Measurements from ENCODE around the gene PLOD1. TPM values are rescaled to one million over a fixed set of nuclear protein-coding genes. Genes with fewer than 3 reads are reported as not detected.

The PLOD1 gene
- total RNA-seq, 1 experiment from 2014 or later = 46.9 TPM

DNA sequence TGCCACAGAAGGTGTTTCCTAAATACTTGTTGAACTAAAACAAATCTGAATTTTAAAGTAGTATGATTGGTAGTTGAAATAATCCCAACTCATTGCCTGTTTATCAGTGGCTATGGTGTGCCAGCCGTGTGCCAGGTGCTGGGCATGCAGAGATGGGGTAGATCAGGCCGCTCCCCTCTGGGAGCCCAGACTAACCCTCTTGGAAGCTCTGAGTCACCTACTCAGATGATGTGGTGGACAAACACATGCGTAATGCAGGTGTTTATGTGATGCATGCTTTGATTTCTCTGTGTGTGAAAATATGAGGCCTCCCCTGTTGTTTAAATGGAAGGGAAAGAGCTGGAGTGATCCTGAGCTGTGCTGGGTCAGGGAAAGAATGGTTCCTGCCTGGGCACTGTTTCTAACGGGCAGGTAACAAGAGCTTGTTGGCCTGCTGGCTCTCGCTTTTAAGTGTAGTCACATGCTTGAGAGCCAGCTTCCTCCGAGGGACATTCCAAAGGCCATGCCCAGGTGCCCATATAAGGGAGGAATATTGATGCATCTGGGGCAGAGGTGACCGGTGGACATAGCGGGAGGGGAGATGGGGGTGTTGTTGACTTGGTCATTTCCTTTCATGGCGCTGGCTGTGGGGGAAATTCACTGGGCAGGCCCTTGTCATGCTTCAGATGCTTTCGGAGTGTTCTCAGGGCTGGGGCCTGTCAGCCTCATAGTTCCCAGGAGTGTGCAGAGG is 56.0 kb downstream of the PLOD1 start (continued):
- TF ChIP-seq ZNF423 (CRISPR knock-in tag; IDR thresholded peaks at IDR 0.05) (no peak), TP53 (CRISPR knock-in tag; IDR thresholded peaks at IDR 0.05) (no peak), IRF2 (CRISPR knock-in tag; IDR thresholded peaks at IDR 0.05; ENCODE audit: borderline replicate concordance, low read depth) (no peak)
- TF ChIP-seq, protein P1, sequence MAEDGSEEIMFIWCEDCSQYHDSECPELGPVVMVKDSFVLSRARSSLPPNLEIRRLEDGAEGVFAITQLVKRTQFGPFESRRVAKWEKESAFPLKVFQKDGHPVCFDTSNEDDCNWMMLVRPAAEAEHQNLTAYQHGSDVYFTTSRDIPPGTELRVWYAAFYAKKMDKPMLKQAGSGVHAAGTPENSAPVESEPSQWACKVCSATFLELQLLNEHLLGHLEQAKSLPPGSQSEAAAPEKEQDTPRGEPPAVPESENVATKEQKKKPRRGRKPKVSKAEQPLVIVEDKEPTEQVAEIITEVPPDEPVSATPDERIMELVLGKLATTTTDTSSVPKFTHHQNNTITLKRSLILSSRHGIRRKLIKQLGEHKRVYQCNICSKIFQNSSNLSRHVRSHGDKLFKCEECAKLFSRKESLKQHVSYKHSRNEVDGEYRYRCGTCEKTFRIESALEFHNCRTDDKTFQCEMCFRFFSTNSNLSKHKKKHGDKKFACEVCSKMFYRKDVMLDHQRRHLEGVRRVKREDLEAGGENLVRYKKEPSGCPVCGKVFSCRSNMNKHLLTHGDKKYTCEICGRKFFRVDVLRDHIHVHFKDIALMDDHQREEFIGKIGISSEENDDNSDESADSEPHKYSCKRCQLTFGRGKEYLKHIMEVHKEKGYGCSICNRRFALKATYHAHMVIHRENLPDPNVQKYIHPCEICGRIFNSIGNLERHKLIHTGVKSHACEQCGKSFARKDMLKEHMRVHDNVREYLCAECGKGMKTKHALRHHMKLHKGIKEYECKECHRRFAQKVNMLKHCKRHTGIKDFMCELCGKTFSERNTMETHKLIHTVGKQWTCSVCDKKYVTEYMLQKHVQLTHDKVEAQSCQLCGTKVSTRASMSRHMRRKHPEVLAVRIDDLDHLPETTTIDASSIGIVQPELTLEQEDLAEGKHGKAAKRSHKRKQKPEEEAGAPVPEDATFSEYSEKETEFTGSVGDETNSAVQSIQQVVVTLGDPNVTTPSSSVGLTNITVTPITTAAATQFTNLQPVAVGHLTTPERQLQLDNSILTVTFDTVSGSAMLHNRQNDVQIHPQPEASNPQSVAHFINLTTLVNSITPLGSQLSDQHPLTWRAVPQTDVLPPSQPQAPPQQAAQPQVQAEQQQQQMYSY (CRISPR knock-in tag; IDR thresholded peaks at IDR 0.05) = no peak
- TF ChIP-seq, protein P2, sequence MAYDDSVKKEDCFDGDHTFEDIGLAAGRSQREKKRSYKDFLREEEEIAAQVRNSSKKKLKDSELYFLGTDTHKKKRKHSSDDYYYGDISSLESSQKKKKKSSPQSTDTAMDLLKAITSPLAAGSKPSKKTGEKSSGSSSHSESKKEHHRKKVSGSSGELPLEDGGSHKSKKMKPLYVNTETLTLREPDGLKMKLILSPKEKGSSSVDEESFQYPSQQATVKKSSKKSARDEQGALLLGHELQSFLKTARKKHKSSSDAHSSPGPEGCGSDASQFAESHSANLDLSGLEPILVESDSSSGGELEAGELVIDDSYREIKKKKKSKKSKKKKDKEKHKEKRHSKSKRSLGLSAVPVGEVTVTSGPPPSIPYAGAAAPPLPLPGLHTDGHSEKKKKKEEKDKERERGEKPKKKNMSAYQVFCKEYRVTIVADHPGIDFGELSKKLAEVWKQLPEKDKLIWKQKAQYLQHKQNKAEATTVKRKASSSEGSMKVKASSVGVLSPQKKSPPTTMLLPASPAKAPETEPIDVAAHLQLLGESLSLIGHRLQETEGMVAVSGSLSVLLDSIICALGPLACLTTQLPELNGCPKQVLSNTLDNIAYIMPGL (CRISPR knock-in tag; IDR thresholded peaks at IDR 0.05) = no peak
- TF ChIP-seq, protein P3, sequence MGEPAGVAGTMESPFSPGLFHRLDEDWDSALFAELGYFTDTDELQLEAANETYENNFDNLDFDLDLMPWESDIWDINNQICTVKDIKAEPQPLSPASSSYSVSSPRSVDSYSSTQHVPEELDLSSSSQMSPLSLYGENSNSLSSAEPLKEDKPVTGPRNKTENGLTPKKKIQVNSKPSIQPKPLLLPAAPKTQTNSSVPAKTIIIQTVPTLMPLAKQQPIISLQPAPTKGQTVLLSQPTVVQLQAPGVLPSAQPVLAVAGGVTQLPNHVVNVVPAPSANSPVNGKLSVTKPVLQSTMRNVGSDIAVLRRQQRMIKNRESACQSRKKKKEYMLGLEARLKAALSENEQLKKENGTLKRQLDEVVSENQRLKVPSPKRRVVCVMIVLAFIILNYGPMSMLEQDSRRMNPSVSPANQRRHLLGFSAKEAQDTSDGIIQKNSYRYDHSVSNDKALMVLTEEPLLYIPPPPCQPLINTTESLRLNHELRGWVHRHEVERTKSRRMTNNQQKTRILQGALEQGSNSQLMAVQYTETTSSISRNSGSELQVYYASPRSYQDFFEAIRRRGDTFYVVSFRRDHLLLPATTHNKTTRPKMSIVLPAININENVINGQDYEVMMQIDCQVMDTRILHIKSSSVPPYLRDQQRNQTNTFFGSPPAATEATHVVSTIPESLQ (CRISPR knock-in tag; IDR thresholded peaks at IDR 0.05) = no peak

DNA sequence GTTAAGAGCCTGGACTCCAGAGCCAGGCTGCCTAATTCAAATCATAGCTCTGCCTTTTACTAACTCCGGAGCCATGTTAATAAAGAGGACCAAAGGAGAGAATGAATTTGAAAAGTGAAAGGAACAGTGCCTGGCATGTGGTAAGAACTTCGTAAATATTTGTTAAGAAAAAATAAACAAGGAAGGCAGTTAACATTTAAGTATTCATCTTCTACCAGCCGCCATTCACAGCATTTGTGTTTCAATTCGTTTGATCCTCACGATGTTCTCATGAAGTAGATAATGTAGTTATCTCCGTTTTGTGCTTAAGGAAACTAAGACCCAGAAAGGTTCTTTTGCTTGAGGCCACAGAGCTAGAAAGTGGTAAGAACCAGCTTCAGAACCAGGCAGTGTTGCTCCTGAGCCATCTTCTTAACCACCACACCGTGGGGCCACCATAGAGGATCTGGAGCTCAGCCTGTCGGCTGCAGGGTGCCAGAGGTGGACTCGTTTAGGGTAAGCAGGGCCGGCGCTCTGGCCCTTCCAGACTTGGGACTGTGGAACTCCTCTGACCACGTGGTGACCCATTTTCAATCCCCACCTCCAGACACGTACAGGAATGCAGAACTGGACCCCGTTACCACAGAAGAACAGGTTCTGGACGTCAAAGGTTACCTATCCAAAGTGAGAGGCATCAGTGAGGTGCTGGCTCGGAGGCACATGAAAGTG is 57.6 kb downstream of the PLOD1 start:
- Mint-ChIP-seq H3K36me3 (peaks cover 68% of the 10 kb centered on the region), H3K4me1 (no peaks in the 10 kb centered on the region), H3K4me3 (no peak overlapping the region), H3K9me3 (no peaks in the 10 kb centered on the region; the same call in 1 of the 2 replicates), H3K27ac (no peak overlapping the region), H3K27me3 (ENCODE audit: low read depth) (no peaks in the 10 kb centered on the region)
- POLR2A ChIA-PET = interaction anchor here (0.6 to 0.7 kb wide), 2 partner anchors 12 to 82 kb away, joined by 4 to 6 read pairs; no protein-coding TSS in a partner anchor
- TF ChIP-seq ZNF263 (CRISPR knock-in tag; IDR thresholded peaks at IDR 0.05; ENCODE audit: low read depth) = no peak
- TF ChIP-seq, protein P4, sequence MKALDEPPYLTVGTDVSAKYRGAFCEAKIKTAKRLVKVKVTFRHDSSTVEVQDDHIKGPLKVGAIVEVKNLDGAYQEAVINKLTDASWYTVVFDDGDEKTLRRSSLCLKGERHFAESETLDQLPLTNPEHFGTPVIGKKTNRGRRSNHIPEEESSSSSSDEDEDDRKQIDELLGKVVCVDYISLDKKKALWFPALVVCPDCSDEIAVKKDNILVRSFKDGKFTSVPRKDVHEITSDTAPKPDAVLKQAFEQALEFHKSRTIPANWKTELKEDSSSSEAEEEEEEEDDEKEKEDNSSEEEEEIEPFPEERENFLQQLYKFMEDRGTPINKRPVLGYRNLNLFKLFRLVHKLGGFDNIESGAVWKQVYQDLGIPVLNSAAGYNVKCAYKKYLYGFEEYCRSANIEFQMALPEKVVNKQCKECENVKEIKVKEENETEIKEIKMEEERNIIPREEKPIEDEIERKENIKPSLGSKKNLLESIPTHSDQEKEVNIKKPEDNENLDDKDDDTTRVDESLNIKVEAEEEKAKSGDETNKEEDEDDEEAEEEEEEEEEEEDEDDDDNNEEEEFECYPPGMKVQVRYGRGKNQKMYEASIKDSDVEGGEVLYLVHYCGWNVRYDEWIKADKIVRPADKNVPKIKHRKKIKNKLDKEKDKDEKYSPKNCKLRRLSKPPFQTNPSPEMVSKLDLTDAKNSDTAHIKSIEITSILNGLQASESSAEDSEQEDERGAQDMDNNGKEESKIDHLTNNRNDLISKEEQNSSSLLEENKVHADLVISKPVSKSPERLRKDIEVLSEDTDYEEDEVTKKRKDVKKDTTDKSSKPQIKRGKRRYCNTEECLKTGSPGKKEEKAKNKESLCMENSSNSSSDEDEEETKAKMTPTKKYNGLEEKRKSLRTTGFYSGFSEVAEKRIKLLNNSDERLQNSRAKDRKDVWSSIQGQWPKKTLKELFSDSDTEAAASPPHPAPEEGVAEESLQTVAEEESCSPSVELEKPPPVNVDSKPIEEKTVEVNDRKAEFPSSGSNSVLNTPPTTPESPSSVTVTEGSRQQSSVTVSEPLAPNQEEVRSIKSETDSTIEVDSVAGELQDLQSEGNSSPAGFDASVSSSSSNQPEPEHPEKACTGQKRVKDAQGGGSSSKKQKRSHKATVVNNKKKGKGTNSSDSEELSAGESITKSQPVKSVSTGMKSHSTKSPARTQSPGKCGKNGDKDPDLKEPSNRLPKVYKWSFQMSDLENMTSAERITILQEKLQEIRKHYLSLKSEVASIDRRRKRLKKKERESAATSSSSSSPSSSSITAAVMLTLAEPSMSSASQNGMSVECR (CRISPR knock-in tag; IDR thresholded peaks at IDR 0.05; ENCODE audit: borderline replicate concordance) = no peak
- TF ChIP-seq, protein P5, sequence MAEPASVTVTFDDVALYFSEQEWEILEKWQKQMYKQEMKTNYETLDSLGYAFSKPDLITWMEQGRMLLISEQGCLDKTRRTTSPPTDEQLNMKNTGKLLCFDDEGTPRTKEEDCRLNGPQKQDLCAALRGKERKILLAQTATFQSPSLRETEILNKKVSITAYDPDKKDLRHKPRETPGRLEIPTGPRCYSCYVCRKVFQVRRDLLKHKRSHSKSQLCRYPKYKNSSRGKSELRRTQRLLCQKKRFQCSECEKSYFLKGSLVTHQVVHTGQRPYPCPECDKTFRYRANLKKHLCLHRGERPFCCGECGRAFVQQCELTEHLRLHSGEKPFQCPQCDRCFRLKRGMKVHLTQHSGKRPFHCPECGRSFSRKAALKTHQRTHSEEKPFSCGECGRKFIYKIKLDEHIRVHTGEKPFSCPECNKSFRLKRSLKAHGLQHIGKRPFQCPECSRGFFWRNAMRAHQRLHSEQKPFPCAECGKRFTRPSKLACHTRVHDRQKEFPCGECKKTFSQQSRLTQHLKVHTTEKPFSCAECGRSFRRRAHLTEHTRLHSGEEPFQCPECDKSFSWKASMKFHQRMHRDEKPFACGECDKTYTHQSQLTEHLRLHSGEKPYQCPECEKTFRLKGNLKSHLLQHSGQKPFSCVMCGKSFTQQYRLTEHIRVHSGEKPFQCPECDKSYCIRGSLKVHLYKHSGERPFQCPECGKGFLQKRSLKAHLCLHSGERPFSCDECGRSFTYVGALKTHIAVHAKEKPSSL (CRISPR knock-in tag; conservative IDR thresholded peaks at IDR 0.05) = no peak
- TF ChIP-seq, protein P6, sequence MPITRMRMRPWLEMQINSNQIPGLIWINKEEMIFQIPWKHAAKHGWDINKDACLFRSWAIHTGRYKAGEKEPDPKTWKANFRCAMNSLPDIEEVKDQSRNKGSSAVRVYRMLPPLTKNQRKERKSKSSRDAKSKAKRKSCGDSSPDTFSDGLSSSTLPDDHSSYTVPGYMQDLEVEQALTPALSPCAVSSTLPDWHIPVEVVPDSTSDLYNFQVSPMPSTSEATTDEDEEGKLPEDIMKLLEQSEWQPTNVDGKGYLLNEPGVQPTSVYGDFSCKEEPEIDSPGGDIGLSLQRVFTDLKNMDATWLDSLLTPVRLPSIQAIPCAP (CRISPR knock-in tag; IDR thresholded peaks at IDR 0.05) = no peak
- CTCF ChIA-PET = interaction anchor here (0.7 kb wide), 1 partner anchor 44 kb away, joined by 3 read pairs; no protein-coding TSS in a partner anchor
- no peak for ATAC-seq
- DNase-seq (ENCODE audit: low spot score) = no peak

Measured in WTC11 (cell line).